ENCODE data around the gene MAP3K2. TPM values are rescaled to one million over a fixed set of nuclear protein-coding genes. Genes with fewer than 3 reads are reported as not detected.
A peak's percentile ranks its signal among the peaks of the same experiment; 100 is the strongest.

Gene MAP3K2
- total RNA-seq, 1 donor from 2014 or later = 47.7 TPM

- H3K27ac ChIP-seq = peak overlapping the region; percentile 61 to 79
Measured at GRCh38 chr2:127392828-127393578, 5.2 kb upstream of the MAP3K2 start.

GRCh38 chr2:127392133-127392827 is 4.5 kb upstream of the MAP3K2 start:
- Histone ChIP-seq H3K4me3 (no peak overlapping the region), H3K4me1 (peaks cover 8 to 15% of the 10 kb centered on the region in 2 donors), H3K36me3 (no peaks in the 10 kb centered on the region), H3K27ac (peak overlapping the region; percentile 66 to 79), H3K9me3 (no peaks in the 10 kb centered on the region), H3K27me3 (no peaks in the 10 kb centered on the region)
- no peak for TF ChIP-seq CTCF (IDR thresholded peaks at IDR 0.05)
- DNase-seq (ENCODE audit: low spot score in 2 of 2) = no peak
- intact Hi-C loops (cut with DNase I) = no loop called here

More at GRCh38 chr2:127392828-127393578, 5.2 kb upstream of the MAP3K2 start:
- no peak for DNase-seq (ENCODE audit: low spot score in 2 of 2)
- Histone ChIP-seq H3K4me3 (no peak overlapping the region), H3K27me3 (no peaks in the 10 kb centered on the region), H3K4me1 (peaks cover 14 to 22% of the 10 kb centered on the region in 2 donors), H3K36me3 (no peaks in the 10 kb centered on the region), H3K9me3 (no peaks in the 10 kb centered on the region)
- TF ChIP-seq CTCF (IDR thresholded peaks at IDR 0.05) = no peak
- intact Hi-C loops (cut with DNase I) = no loop called here

- intact Hi-C loops (cut with DNase I) = loop anchor here (5.0 to 10.0 kb wide), 2 partner anchors 117 to 285 kb away; partner anchors contain the start of gene LIMS2
- H3K4me3 ChIP-seq = no peak overlapping the region
- H3K27ac ChIP-seq = no peak overlapping the region
- H3K27me3 ChIP-seq = no peaks in the 10 kb centered on the region
- H3K36me3 ChIP-seq = no peaks in the 10 kb centered on the region
- H3K9me3 ChIP-seq = no peaks in the 10 kb centered on the region
- TF ChIP-seq CTCF (IDR thresholded peaks at IDR 0.05) = no peak
- no peak for DNase-seq (ENCODE audit: low spot score in 2 of 2)
- H3K4me1 ChIP-seq = peaks cover 8 to 19% of the 10 kb centered on the region in 2 donors
Measured at GRCh38 chr2:127389778-127390435, 2.1 kb upstream of the MAP3K2 start.

- Histone ChIP-seq H3K27me3 (no peaks in the 10 kb centered on the region), H3K9me3 (no peaks in the 10 kb centered on the region), H3K4me1 (peaks cover 8 to 16% of the 10 kb centered on the region in 2 donors), H3K36me3 (no peaks in the 10 kb centered on the region), H3K4me3 (peak overlapping the region; percentile 90 to 99), H3K27ac (peak overlapping the region; percentile 84 to 98)
- intact Hi-C loops (cut with DNase I) = loop anchor here (1.0 to 10.0 kb wide), 3 partner anchors 19 to 286 kb away; partner anchors contain the start of gene LIMS2
- DNase-seq (ENCODE audit: low spot score in 2 of 2) = no peak
- no peak for TF ChIP-seq CTCF (IDR thresholded peaks at IDR 0.05)
Measured at GRCh38 chr2:127388423-127389164, 819 bp upstream of the MAP3K2 start.

Measured in ascending aorta (tissue), 2 donors.